NCI-H128 (cell line): ENCODE measurements around the gene LONRF2.
"Not testable (repeated sequence)": the region's sequence is repeated elsewhere in the genome, so short reads cannot be mapped to it uniquely, and the experiment has no call there.

ENCODE experiments used
- DNase-seq: peaks from one replicate; lab custom pipeline; 2025; ENCODE audit not compliant: unreplicated experiment; lab: John Stamatoyannopoulos, UW

LONRF2 gene

DNA sequence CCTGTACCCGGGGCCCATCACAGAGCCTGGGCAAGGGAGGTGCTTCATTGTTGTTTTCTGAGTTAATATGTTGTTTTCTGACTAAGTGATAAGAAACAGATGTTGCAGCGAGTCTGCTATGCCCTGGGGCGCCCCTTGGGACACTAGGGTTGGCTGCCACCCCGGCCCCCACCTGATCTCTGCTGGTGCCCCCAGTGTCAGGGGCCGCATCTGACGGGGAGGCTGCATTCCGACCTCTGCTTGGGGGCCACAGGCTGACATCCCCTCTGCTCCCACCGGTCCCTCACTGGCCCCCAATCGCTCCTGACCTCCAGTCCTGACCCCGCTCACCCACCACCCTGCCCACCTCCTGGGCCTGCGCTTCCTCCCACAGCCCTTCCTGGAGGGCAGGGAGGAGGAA, 65.9 kb downstream of the LONRF2 start:
- no peak for DNase-seq

DNA sequence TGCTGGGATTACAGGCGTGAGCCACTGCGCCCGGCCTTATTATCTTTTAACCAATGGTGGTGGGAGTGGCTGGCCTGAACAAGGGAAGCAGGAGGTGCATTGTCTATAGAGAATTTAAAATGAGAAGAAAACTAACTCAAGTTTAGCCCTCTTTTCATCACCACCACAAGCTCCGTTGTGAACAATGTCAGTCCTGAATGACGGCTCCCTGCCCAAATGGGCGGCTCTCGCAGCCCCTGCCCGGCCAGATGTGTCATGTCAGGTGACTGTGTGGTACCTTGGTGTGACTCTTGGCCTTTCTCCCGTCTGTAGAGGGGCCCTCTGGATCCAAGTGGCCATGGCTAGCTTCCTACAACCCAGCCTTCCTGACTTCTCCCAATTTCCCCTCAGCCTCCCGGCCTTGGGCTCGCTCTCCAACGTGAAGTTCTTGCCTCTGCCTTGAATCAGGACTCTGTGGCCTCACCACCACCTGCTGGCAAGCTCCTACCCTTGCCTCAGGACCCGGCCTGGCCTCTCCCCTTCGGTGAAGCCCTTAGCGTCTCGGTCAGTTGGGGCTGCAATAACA, 67.6 kb downstream of the LONRF2 start:
- no peak for DNase-seq

DNA sequence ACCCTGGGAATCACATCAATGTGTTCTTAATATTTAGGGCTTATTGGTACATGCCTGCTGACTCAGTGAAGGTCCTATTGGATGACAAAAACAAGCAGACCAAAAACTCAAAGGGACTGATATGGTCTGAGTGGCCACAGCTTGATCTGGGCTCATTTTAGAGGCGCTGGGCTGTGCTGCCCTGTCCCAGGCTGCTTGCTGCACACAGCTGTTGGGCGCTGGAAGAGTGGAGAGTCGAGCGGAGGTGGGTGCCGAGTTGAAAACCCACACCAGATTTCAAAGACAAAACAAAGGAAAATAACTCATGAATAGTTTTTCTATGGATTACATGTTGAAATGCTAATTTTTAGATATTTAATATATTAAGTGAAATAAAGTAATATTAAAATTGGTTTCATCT, 68.5 kb downstream of the LONRF2 start:
- no peak for DNase-seq

DNA sequence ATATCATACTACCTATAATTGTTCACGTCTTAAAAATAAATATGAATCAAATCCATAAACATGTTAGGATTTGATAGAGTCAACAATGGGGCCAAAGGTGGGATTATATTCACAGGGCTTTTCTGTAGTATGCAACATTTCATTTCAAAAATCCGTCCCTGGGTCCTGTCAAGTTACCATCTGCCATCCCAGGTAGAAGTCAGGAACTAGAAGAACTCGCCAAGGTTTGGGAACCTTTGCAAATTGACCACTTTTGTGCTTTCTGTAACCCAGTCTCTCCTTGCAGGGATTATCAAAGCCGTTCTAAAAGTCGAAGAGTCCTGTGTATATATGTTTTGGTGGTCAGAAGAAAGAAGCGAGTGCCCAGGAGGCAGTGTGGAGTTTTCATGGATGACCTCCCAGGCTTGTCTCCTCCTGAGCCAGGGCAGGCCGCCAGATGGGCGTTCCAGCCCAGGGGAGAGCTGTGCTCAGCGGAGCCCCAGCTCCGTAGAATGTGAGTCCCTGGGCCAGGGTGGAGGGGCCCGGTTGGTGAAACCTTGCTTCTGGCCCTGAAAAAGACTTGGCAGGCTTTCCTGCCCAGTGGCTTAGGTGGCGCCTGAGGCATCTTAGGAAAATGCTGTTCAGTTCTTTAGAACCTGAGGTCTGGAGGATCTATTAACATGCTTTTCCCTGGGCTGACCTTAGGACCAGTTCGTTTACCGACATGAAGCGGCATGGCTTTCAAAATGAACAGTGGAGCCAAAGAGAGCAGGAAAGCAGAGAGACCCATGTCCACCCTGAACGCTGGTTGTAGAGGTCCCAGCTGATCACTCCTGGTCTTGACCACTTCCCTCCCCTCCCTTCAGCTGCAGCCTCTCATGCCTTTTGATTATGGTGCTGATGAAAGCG, 69.2 kb downstream of the LONRF2 start:
- no peak for DNase-seq

DNA sequence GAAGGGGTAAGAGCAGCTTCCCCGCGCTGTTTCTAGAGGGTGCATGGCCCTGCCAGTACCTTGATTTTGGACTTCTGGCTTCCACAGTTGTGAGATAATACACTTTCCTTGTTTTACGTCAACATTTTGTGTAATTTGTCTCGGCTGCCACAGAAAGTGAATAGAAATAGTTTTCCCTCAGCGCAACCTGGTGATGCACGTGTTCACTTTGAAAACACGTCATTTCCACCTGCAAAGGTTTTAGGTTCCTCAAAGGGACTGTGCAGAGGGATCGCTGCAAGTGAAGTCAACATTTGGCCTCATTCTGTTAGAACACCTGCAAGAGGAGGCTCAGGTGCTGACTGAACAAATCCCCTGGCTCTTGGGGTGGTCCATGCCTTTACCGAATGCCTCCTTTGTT, 71.7 kb downstream of the LONRF2 start:
- no peak for DNase-seq

DNA sequence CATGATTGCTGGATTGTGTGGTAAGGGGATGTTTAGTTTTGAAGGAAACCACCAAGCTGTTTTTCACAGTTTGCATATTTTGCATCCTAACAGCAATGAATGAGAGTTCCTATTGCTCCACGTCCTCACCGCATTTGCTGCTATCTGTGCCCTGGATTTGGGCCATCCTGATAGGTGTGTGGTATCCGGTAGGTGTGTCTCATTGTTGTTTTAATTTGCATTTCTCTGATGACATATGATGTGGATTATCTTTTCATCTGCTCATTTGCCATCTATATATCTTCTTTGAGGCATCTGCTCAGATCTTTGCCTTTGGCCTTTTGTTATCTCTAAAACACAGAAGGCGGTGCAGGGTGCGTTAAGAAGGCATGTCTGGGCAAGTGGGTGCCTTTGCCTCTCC, 73.3 kb downstream of the LONRF2 start:
- DNase-seq: no peak

DNA sequence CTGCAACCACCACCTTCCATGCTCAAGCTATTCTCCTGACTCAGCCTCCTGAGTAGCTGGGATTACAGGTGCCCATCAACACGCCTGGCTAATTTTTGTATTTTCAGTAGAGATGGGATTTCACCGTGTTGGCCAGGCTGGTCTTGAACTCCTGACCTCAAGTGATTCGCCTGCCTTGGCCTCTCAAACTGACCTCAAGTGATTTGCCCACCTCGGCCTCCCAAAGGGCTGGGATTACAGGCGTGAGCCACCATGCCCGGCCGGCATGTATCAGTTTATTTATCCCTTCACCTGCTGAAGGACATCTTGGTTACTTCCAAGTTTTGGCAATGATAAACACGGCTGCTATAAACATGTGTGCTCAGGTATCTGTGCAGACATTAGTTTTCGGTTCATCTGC, 73.7 kb downstream of the LONRF2 start:
- DNase-seq: not testable (repeated sequence)

DNA sequence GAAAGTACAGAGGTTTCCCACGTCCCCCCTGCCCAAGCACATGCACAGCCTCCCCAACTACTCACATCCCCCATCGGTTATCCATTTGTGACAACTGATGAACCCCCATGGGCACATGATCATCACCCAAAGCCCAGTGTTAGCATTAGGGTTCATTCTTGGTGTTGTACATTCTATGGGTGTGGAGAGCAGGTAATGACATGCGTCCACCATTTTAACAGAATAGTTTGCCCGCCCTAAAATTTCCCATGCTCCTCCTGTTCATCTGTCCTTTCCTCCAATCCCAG, 74.3 kb downstream of the LONRF2 start:
- DNase-seq: no peak

DNA sequence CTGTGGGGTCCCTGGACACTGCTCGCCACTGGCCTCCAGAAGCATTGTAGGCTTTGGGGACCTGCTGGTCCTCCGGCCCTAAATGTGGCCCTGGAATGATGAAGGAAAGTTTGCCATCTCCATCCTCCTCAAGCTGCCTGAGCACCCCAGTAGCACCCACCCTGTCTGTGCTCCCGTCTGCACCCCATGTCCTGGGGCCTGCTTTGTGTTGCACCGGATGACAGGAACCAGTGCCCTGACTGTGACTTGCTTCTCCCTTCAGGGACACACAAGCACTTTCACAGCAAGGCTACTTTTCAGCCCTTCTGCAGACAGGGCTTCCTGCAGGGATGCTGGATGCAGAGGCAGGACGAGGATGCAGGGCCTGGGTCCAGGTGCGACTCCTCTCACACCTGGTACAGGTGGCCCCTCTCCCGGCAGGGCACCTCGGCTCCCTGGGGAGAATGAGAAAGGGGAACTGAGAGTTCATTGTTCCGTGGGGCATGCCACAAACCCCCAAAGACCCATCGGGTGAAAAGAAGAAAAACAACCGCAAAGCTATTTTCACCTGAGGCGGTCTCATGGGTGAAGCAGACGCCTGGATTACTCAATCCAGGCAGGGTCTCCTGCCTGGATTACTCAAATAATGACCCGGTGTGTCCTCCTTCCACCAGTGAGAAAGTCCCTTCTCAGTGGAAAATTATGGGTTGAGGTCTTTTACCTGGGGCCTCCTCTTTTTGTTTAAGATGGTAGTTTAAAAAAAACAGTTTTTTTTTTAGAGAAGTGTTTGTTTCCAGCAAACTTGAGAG, 74.9 kb downstream of the LONRF2 start:
- DNase-seq: no peak

DNA sequence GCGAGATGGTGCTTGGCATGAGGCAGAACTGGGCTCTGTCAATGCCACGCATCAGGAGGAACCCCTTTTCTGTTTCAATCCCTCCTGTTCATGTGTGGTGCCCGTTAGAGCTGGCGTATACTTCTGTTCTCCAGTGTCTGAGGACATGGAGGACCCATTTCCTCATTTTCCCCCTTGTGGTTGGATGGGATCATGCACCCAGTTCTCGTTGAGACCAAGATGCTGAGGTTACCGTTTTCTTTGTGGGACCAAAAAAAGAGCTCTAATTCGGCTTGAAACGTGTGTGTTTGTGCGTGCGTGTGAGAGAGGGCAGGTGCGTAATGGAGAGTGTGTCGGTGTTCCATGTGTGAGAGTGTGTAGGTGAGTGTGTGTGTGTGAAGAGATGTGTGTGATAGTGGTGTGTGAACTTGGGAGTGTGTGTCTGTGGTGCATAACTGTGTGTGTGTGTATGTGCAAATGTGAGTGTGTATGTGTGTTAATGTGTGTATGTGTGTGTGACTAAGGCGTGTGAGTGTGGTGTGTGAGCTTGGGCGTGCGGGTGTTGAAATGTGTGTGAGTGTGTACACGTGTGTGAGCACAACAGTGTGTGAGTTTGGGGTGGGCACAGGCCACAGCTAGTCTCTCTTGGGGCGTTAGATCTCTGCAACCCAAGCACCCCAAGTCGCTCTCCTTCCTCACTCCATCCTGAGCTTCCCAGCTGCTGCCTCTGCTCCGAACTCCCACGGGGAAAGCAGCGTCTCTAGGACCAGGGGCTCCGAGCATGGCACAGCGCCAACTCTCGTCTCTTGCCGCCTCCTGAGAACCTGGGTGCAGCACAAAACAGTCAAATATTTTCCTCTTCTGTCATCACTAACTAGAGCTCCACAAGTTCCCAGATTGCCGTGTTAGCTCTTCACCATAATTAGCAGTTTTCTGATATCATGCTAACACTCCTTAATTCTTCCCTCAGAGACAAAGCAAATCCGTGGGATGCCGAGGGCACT, 75.8 kb downstream of the LONRF2 start:
- no peak for DNase-seq

DNA sequence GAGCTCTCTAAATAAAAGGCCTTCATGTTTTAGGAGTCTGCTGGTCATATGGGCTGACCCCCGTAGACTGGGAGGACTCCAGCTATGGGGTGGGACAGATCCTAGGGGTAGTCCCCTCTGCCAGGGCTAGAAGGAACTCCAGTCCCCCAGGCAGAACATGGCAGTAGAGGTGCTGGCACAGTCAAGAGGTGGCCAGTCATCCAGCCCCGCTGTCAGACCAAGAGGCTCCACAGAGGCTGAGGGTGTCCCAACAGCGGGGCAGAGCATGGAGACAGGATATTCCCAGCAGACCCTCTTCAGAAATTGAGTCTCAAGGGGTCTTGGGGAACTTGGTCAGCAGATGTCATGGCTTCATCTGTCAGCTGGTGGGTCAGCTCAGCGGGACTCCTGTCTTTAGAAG, 76.6 kb downstream of the LONRF2 start:
- DNase-seq: no peak

DNA sequence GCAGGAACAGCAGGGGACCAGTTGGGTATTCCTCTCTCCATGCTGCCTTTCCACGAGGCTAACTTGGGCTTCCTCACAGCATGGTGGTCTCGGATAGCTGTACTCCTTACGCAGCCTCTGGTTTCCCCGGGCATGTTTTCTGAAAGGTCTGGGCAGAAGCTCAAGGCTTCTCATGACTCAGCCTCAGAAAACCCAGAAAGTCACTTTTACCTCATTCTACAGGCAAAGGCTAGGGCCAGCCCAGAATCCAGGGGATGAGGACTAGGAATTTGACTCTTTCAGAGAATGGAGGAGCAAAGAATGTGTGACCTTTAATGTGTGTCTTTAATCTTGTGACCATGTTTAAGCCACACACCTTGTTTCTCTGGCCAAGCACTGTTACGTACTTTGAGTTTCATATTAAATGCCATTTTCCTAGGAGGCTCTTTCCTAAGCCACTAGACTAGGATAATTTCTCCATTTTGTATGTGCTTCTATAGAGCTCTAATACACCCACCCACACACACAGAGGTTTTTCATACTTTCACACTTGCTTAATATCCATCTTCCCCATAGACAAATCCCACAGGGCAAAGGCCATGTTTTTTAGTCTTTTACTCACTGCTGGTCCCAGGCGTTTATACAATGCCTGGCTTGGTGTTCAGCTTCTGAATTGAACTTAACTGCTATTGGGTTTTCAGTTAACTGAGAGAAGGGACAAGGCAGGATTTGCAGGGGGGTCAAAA, 77.3 kb downstream of the LONRF2 start:
- DNase-seq: no peak

DNA sequence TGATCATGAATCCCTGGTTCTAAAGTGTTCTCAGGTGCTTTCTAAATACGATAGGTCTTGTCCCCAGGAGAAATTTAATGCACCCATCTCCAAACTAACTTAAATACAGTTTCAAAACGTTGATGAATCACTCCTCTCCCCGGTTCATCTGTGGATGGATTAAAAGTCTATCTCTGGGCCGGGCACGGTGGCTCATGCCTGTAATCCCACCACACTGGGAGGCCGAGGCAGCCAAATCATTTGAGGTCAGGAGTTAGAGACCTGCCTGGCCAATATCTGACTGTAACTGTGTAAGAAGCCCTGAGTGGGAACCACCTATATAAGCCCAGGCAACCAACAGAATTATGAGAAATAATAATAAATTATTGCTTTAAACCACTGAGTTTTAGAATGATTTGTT, 78.7 kb downstream of the LONRF2 start:
- no peak for DNase-seq

DNA sequence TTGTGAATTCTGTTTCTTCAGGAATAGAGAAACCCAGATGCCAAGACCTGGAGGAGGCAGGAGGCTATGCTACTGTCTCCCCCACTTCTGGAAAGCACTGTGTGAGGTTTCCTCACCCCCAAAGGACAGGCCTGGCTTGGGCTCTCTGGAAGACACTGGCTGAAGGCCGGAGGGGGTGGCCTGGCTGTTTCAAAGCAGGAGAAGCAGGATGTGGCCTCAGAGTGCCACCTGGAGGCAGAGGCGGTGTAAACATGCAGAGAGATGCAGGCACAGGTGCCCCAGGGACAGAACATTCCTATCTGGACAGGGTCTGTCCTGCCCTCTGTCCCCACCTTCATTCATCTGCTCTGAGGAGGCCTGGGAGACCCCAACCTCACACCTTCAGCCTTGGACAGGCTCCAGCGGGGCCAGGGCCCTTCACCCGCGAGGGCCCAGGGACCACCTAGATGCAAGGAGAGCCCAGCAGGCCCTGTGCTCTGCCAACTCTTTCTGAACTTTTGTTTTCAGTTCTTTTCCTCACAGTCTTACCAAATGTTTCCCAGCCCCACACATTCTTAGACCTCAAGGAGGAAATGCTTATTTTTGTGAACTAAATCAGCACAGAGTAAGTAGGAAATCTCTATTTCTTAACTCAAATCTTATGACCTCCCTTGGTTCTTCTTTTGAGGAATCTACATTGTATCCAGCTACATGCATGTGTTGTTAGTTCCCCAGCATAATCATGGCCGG, 79.2 kb downstream of the LONRF2 start:
- DNase-seq: no peak

DNA sequence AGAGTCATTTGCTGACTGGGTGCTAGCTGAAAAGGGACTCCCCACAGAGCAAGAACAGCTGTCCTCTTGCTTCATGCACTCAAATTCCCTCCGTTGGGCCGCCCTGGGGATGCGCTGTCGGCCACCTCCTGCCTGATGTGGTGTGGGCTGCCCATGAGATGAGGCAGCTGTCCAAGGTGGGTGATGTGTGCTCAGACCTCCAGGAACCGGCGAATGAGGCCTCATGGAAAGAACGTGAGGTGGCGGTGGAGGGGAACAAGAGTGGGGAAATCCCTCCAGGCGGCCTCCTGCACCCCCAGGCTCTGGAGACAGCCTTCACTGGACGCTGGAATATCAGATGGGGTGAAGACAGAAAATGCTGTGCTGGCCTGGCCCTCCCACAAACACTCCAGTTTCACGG, 79.8 kb downstream of the LONRF2 start:
- no peak for DNase-seq

DNA sequence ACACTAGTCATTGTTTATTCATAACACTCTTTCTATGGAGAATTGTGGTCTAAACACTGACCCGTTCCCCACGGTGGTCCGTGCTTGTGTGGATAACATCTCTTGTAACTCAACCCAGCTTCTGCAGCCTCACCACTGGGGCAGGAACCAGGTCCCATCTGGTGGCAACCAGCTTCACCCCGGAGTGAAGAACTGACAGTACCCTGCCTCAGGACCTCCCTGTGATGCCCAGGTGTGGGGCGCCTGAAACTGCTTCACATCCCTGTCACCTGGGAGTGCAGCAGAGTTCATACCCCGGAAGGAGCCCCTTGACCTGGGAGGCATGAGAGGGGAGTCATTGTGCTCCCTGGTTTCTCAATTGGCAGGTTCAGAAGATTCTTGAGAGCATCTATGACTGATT, 81.1 kb downstream of the LONRF2 start:
- DNase-seq: no peak

DNA sequence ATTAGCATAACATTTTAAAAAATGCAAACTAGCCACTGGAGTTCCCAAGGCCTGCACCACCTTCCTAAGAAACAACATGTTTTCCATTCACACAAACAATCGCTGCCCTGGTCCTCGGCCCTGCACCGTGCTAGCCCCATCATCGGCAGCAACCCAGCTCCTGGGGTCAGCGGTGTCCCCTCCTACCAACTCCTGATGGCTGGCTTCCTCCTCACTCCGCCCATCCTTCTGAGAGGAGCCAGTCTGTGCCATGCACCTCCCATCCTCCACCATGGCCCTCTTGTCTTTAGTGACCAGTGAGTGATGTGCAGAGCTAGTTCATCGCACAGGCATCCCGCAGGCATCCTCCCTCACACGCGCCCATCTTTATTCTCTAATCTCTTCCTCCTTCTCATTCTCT, 81.9 kb downstream of the LONRF2 start:
- DNase-seq: no peak

DNA sequence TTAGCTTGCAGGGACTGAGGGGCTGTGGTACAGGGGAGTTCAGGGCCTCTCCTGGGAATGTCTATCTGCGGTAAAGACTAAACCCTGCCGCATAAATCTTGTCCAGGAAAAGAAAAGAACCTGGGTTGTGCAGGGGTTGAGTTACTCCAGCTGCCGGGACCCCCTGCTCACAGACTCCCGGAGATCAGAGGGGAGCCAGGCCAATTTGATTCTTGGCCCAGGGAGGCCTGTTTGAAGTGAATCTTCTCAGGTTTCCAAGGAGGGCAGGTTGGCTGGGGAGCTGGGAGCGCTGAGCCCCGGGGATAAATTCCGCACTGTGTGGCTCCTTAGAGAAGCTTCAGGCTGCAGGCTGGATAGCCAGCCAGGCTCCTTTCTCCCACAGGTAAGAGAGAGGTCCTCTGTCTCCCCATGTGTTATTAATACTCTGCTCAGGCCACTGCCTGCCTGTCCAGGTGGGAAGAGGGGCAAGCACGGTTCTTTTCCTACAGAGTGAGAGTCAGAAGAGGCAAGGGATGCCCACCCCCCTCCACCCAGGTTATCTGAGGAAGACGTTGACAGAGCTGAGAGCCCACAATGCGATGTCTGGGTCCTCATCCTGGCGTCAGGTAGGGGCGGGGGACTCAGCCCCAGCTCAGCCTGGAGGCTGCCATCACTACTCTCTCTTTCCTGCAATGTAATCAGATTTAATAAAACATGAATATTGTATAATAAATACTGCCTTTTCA, 82.7 kb downstream of the LONRF2 start:
- DNase-seq: no peak

DNA sequence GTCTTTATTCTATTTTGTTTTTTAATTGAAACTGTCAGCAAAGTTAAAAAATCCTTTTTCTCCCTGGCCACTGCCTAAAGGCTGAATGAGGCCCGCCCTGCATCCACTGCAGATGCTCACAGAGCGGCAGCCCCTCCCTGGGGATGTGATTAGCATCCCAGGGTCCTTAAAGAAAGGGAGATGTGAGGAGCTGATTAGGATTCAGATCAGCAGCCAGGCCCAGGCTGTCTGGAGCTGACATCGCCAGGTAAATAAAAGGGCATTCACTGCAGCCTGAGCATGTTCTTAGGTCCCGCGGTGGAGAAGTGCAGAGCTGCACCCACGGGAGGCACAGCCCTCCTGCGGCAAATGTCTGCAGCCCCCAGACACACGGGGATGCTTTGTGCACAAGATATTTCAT, 83.8 kb downstream of the LONRF2 start:
- DNase-seq: no peak
